Subcutaneous adipose tissue (tissue), 4 donors: ENCODE results near the gene ELMOD3. TPM values are rescaled to one million over a fixed set of nuclear protein-coding genes. Genes with fewer than 3 reads are reported as not detected.

Experiments
- CTCF ChIP-seq: fragments of 450-650 bp; IDR thresholded peaks from one replicate; pipeline ENCODE4 v1.5.1; 2016; ENCODE audit warnings: low read depth, mild to moderate bottlenecking, control low read depth, antibody characterized with exemption, moderate library complexity
- total RNA-seq, 4 donors: library from RNA; depleted of rRNA; stranded (reverse); fragments of >200 nt; gene quantifications; one replicate each; pipeline ENCODE4 v1.1.0, GENCODE V29; 2016

ELMOD3 gene
- total RNA-seq, 4 donors from 2014 or later = 34.5 to 192 (median 88.3) TPM

GRCh38 chr2:85326406-85327159 lies 28.0 kb upstream of the ELMOD3 start:
- TF ChIP-seq CTCF = no peak

- TF ChIP-seq CTCF = no peak
These were observed 27.3 kb upstream of the ELMOD3 start for GRCh38 chr2:85327160-85327821.

- TF ChIP-seq CTCF = no peak
These were observed 26.5 kb upstream of the ELMOD3 start, which contains the start of gene TGOLN2 for GRCh38 chr2:85327822-85328617. Gene TGOLN2 (minus strand): TSS chr2:85327989. CDS start chr2:85327962, 27 bp downstream.

- TF ChIP-seq CTCF = no peak
These were observed 25.4 kb upstream of the ELMOD3 start for GRCh38 chr2:85329181-85329651.

- no peak for TF ChIP-seq CTCF
These were observed 23.5 kb upstream of the ELMOD3 start for GRCh38 chr2:85330839-85331636.

- no peak for TF ChIP-seq CTCF
These were observed 19.6 kb upstream of the ELMOD3 start for GRCh38 chr2:85334928-85335327.
